IMR-90 (cell line): ENCODE results near the gene STMN3. TPM values are rescaled to one million over a fixed set of nuclear protein-coding genes. Genes with fewer than 3 reads are reported as not detected.

Source experiments
- ATAC-seq: fragments of 200-7000 bp; cut with Tn5 transposase; 2 replicates; pipeline ENCODE4 v1.9.1; 2020; ENCODE audit warnings: low read depth, mild to moderate bottlenecking, moderate library complexity
- BruUV-seq: library from RNA; stranded (reverse); fragments of 400-500 nt; replicated peaks from 2 replicates; lab custom pipeline; 2021; lab: Mats Ljungman, UMichigan
- CTCF ChIA-PET: fragments of 300-600 bp; formaldehyde crosslinking; extraction: SDS; loops from one replicate; lab custom pipeline; 2021; ENCODE audit warnings: antibody characterized with exemption; lab: Yijun Ruan, JAX
- POLR2A ChIA-PET: fragments of 300-600 bp; sonication (Branson Sonifier 250); formaldehyde crosslinking; loops from one replicate; lab custom pipeline; 2022; ENCODE audit warnings: antibody characterized with exemption; ENCODE audit not compliant: unreplicated experiment; lab: Charles Lee
- DNase-seq: peaks from one replicate; pipeline ENCODE4 v3.0.0; 2013
- H2AFZ ChIP-seq: replicated peaks from 2 replicates; pipeline ENCODE3; 2013; ENCODE audit warnings: low read length, mild to moderate bottlenecking; ENCODE audit not compliant: poor library complexity
- H2AK5ac ChIP-seq: 2 replicates; pipeline ENCODE4 v1.6.1; 2013; ENCODE audit warnings: low read depth, low read length, inconsistent platforms
- H2AK9ac ChIP-seq: replicated peaks from 2 replicates; pipeline ENCODE3; 2013; ENCODE audit warnings: mild to moderate bottlenecking, low read depth, low read length, moderate library complexity; ENCODE audit not compliant: poor library complexity
- H2BK120ac ChIP-seq: 2 replicates; pipeline ENCODE4 v1.6.1; 2013; ENCODE audit warnings: low read depth, low read length, inconsistent platforms
- H2BK15ac ChIP-seq: 3 replicates; pipeline ENCODE4 v1.6.1; 2013; ENCODE audit warnings: low read depth, low read length, inconsistent platforms
- H2BK20ac ChIP-seq: 2 replicates; pipeline ENCODE4 v1.6.1; 2013; ENCODE audit warnings: low read depth, mild to moderate bottlenecking, inconsistent platforms, low read length, moderate library complexity
- H2BK5ac ChIP-seq: 2 replicates; pipeline ENCODE4 v1.6.1; 2013; ENCODE audit warnings: mild to moderate bottlenecking, low read depth, low read length, inconsistent platforms; ENCODE audit not compliant: poor library complexity, severe bottlenecking
- H3K14ac ChIP-seq: replicated peaks from 2 replicates; pipeline ENCODE4 v1.6.1; 2013; ENCODE audit warnings: low read depth, low read length, inconsistent platforms
- H3K18ac ChIP-seq: 2 replicates; pipeline ENCODE4 v1.6.1; 2013; ENCODE audit warnings: low read depth, low read length, control low read depth
- H3K23ac ChIP-seq: 2 replicates; pipeline ENCODE4 v1.6.1; 2013; ENCODE audit warnings: low read depth, low read length, inconsistent platforms
- H3K27ac ChIP-seq: 2 replicates; pipeline ENCODE4 v1.5.1; 2013; ENCODE audit warnings: mild to moderate bottlenecking, control low read depth, low read length; ENCODE audit not compliant: insufficient read depth
- H3K27me3 ChIP-seq: 2 replicates; pipeline ENCODE4 v1.6.1; 2013; ENCODE audit warnings: low read length; ENCODE audit not compliant: control insufficient read depth, insufficient read depth
- H3K36me3 ChIP-seq: 2 replicates; pipeline ENCODE4 v1.6.1; 2013; ENCODE audit warnings: low read length, mixed read lengths; ENCODE audit not compliant: control insufficient read depth, insufficient read depth
- H3K4ac ChIP-seq: 2 replicates; pipeline ENCODE4 v1.6.1; 2013; ENCODE audit warnings: low read depth, low read length, inconsistent platforms
- H3K4me1 ChIP-seq: 2 replicates; pipeline ENCODE4 v1.6.1; 2013; ENCODE audit warnings: low read length, mixed read lengths; ENCODE audit not compliant: control insufficient read depth, insufficient read depth
- H3K4me2 ChIP-seq: 2 replicates; pipeline ENCODE4 v1.6.1; 2013; ENCODE audit warnings: low read depth, mild to moderate bottlenecking, control low read depth, low read length, moderate library complexity
- H3K4me3 ChIP-seq: 2 replicates; pipeline ENCODE4 v1.5.1; 2013; ENCODE audit warnings: low read depth, mild to moderate bottlenecking, control low read depth, low read length, moderate library complexity; ENCODE audit not compliant: insufficient read depth
- H3K56ac ChIP-seq: 2 replicates; pipeline ENCODE4 v1.6.1; 2013; ENCODE audit warnings: low read length, inconsistent platforms; ENCODE audit not compliant: insufficient read depth; ENCODE audit errors: extremely low read depth
- H3K79me1 ChIP-seq, 2 experiments: 2 replicates each; pipeline ENCODE4 v1.6.1; 2013; ENCODE audit warnings: low read length in 2 of 2, inconsistent platforms in 1 of 2, low read depth in 1 of 2
- H3K9ac ChIP-seq: 2 replicates; pipeline ENCODE4 v1.6.1; 2013; ENCODE audit warnings: low read depth, low read length, control low read depth
- H3K9me1 ChIP-seq: 2 replicates; pipeline ENCODE4 v1.6.1; 2013; ENCODE audit warnings: low read length, inconsistent platforms; ENCODE audit not compliant: insufficient read depth
- H3K9me3 ChIP-seq: 2 replicates; pipeline ENCODE4 v1.6.1; 2013; ENCODE audit warnings: low read length; ENCODE audit not compliant: control insufficient read depth, insufficient read depth
- H4K20me1 ChIP-seq: 2 replicates; pipeline ENCODE4 v1.6.1; 2013; ENCODE audit warnings: low read length, inconsistent platforms; ENCODE audit not compliant: insufficient read depth
- H4K5ac ChIP-seq: 2 replicates; pipeline ENCODE4 v1.6.1; 2013; ENCODE audit warnings: mild to moderate bottlenecking, low read depth, low read length, control low read depth
- H4K8ac ChIP-seq, 2 experiments: 2 replicates each; pipeline ENCODE4 v1.6.1; 2013; ENCODE audit warnings: low read depth in 2 of 2, low read length in 2 of 2, control low read depth in 1 of 2, inconsistent platforms in 1 of 2
- H4K91ac ChIP-seq: 2 replicates; pipeline ENCODE4 v1.6.1; 2013; ENCODE audit warnings: low read depth, low read length, inconsistent platforms; ENCODE audit not compliant: insufficient read depth
- BHLHE40 ChIP-seq: fragments of 150-350 bp; IDR thresholded peaks from 2 replicates; pipeline ENCODE4 v1.6.1; 2016; ENCODE audit warnings: mild to moderate bottlenecking, low read depth, low read length
- CEBPB ChIP-seq: IDR thresholded peaks from 2 replicates; pipeline ENCODE4 v1.6.1; 2012; ENCODE audit warnings: low read depth, low read length, improper control_type of control experiment
- CHD1 ChIP-seq: IDR thresholded peaks from 2 replicates; pipeline ENCODE4 v1.6.1; 2012; ENCODE audit warnings: low read depth, low read length, improper control_type of control experiment
- CTCF ChIP-seq: conservative IDR thresholded peaks from 2 replicates; pipeline ENCODE4 v1.5.1; 2012; ENCODE audit warnings: mild to moderate bottlenecking, low read depth, low read length, improper control_type of control experiment
- ELK1 ChIP-seq: fragments of 150-350 bp; IDR thresholded peaks from 2 replicates; pipeline ENCODE4 v1.6.1; 2016; ENCODE audit warnings: low read depth, mild to moderate bottlenecking, low read length, moderate library complexity, borderline replicate concordance
- FOS ChIP-seq: fragments of 150-350 bp; IDR thresholded peaks from 2 replicates; pipeline ENCODE4 v1.6.1; 2016; ENCODE audit warnings: low read depth, low read length
- MAFK ChIP-seq: IDR thresholded peaks from 2 replicates; pipeline ENCODE4 v1.6.1; 2012; ENCODE audit warnings: low read depth, low read length, improper control_type of control experiment
- MAZ ChIP-seq: IDR thresholded peaks from 2 replicates; pipeline ENCODE4 v1.6.1; 2012; ENCODE audit warnings: low read depth, mild to moderate bottlenecking, low read length, improper control_type of control experiment, moderate library complexity, borderline replicate concordance
- MXI1 ChIP-seq: IDR thresholded peaks from 2 replicates; pipeline ENCODE4 v1.6.1; 2012; ENCODE audit warnings: low read depth, mild to moderate bottlenecking, low read length, moderate library complexity, borderline replicate concordance
- NFE2L2 ChIP-seq: fragments of 150-350 bp; IDR thresholded peaks from 2 replicates; pipeline ENCODE4 v1.6.1; 2016; ENCODE audit warnings: low read depth, mild to moderate bottlenecking, low read length
- POLR2A ChIP-seq: IDR thresholded peaks from 2 replicates; pipeline ENCODE4 v1.6.1; 2012; ENCODE audit warnings: mild to moderate bottlenecking, low read depth, low read length
- RAD21 ChIP-seq: IDR thresholded peaks from 2 replicates; pipeline ENCODE4 v1.6.1; 2012; ENCODE audit warnings: low read length, improper control_type of control experiment
- RCOR1 ChIP-seq: IDR thresholded peaks from 2 replicates; pipeline ENCODE4 v1.6.1; 2012; ENCODE audit warnings: mild to moderate bottlenecking, low read length, improper control_type of control experiment; ENCODE audit not compliant: insufficient replicate concordance
- RFX5 ChIP-seq: IDR thresholded peaks from 2 replicates; pipeline ENCODE4 v1.8.0; 2012; ENCODE audit warnings: low read depth, mild to moderate bottlenecking, low read length, moderate library complexity
- SMC3 ChIP-seq: fragments of 150-350 bp; IDR thresholded peaks from 2 replicates; pipeline ENCODE4 v1.6.1; 2016; ENCODE audit warnings: low read depth, mild to moderate bottlenecking, antibody characterized with exemption, low read length, moderate library complexity
- WGBS, 2 experiments: methylation state at CpG; one replicate each; pipeline versions ENCODE4 v1.1.5 to v1.1.7; 2013; ENCODE audit warnings: missing lambda C conversion rate in 2 of 2; ENCODE audit not compliant: insufficient read length in 1 of 2; ENCODE audit errors: extremely low coverage in 2 of 2; 5-methylcytosine and 5-hydroxymethylcytosine counted together
- dilution Hi-C: fragments of 300-500 bp; cut with HindIII; formaldehyde crosslinking; loops from one replicate; pipeline ENCODE4 v1.14.3; 2018; ENCODE audit warnings: low sequenced_read_pairs; ENCODE audit not compliant: unreplicated experiment
- in situ Hi-C: fragments of 300-500 bp; cut with MboI; formaldehyde crosslinking; loops from 3 replicates; pipeline ENCODE4 v1.14.3; 2019; ENCODE audit warnings: low sequenced_read_pairs, inconsistent platforms, mixed read lengths
- intact Hi-C: fragments of 100-400 bp; cut with micrococcal nuclease; formaldehyde crosslinking; loops from 2 replicates; pipeline ENCODE4 v1.10.0; 2022
- polyA plus RNA-seq, 3 experiments: library from polyadenylated mRNA; depleted of rRNA; stranded (reverse); fragments of >200 nt; gene quantifications; 2 replicates each; pipeline ENCODE4 v1.2.3, GENCODE V29; 2012; ENCODE audit warnings: low replicate concordance in 1 of 3
- total RNA-seq: library from RNA; depleted of rRNA; stranded (reverse); fragments of >200 nt; gene quantifications from 2 replicates; pipeline ENCODE4 v1.2.3, GENCODE V29; 2012
- TF ChIP-seq, protein P1 (sequence below): fragments of 150-350 bp; IDR thresholded peaks from 2 replicates; pipeline ENCODE4 v1.6.1; 2017; ENCODE audit warnings: mild to moderate bottlenecking, antibody characterized with exemption, low read length, low read depth

The STMN3 gene
- total and polyA plus RNA-seq, 2 of the 4 experiments (the other 2 are of a cell fraction) = 20.3 to 62.3 TPM

- H2BK5ac ChIP-seq = no peak overlapping the region
- in situ Hi-C loops = loop anchor here (10.0 kb wide), 1 partner anchor 163 kb away; the partner anchor contains the start of genes ABHD16B and TPD52L2
Measured at GRCh38 chr20:63702036-63702665, 48.9 kb upstream of the STMN3 start.

More at GRCh38 chr20:63702036-63702665, 48.9 kb upstream of the STMN3 start:
- no peak overlapping the region for H3K9ac ChIP-seq
- H4K20me1 ChIP-seq = no peaks in the 10 kb centered on the region
- DNase-seq (no peak), ATAC-seq (no peak)
- peaks cover 26% of the 10 kb centered on the region for H3K4me1 ChIP-seq
- no peak overlapping the region for H2BK15ac ChIP-seq
- H3K4me2 ChIP-seq = no peak overlapping the region
- H4K5ac ChIP-seq = no peak overlapping the region
- H4K8ac ChIP-seq = no peak overlapping the region
- no peak for TF ChIP-seq MAZ
- TF ChIP-seq, protein P1, sequence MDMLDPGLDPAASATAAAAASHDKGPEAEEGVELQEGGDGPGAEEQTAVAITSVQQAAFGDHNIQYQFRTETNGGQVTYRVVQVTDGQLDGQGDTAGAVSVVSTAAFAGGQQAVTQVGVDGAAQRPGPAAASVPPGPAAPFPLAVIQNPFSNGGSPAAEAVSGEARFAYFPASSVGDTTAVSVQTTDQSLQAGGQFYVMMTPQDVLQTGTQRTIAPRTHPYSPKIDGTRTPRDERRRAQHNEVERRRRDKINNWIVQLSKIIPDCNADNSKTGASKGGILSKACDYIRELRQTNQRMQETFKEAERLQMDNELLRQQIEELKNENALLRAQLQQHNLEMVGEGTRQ = no peak
- no peak for TF ChIP-seq CHD1
- TF ChIP-seq FOS = no peak
- TF ChIP-seq ELK1 = no peak
- no peak for TF ChIP-seq RCOR1
- TF ChIP-seq SMC3 = no peak
- TF ChIP-seq RFX5 = no peak
- TF ChIP-seq MXI1 = no peak
- TF ChIP-seq POLR2A = no peak
- TF ChIP-seq MAFK = no peak
- no peak for TF ChIP-seq CEBPB
- no peak for TF ChIP-seq CTCF
- TF ChIP-seq NFE2L2 = no peak
- TF ChIP-seq BHLHE40 = no peak
- no peak for TF ChIP-seq RAD21
- no peak overlapping the region for H3K18ac ChIP-seq
- dilution Hi-C loops (no loop called here), intact Hi-C loops (no loop called here)
- no peak overlapping the region for H3K4ac ChIP-seq
- H3K27ac ChIP-seq = no peak overlapping the region
- H3K79me1 ChIP-seq = peaks cover 29 to 77% of the 10 kb centered on the region in 2 experiments
- ChIA-PET POLR2A (no interaction called here), CTCF (no interaction called here)
- no peak overlapping the region for H3K23ac ChIP-seq
- H2BK120ac ChIP-seq = no peak overlapping the region
- H3K27me3 ChIP-seq = no peaks in the 10 kb centered on the region
- no peak overlapping the region for H4K91ac ChIP-seq
- peaks cover 31% of the 10 kb centered on the region for H3K36me3 ChIP-seq
- H2AK5ac ChIP-seq = peak overlapping the region; percentile 27; the same call in 1 of the 2 replicates
- H2AK9ac ChIP-seq = peak overlapping the region; percentile 1
- no peaks in the 10 kb centered on the region for H3K9me3 ChIP-seq
- 85% methylated on average over 9 of the region's 16 CpGs; no CpG with 5 or more reads in 1 of the 2 experiments for WGBS, 2 experiments
- no TSS peak for BruUV-seq
- H2BK20ac ChIP-seq = no peak overlapping the region
- no peak overlapping the region for H3K56ac ChIP-seq
- no peak overlapping the region for H3K4me3 ChIP-seq
- H3K9me1 ChIP-seq = no peaks in the 10 kb centered on the region
- H2AFZ ChIP-seq = no peak overlapping the region
- H3K14ac ChIP-seq = no peak overlapping the region
